Left ventricle myocardium inferior (tissue), 1 donor: ENCODE data around the gene ELF5. TPM values are rescaled to one million over a fixed set of nuclear protein-coding genes. Genes with fewer than 3 reads are reported as not detected.
A peak's percentile ranks its signal among the peaks of the same experiment; 100 is the strongest.

Source experiments
- DNase-seq: peaks from one replicate; pipeline ENCODE4 v3.0.0-alpha.2; 2020
- H3K27ac ChIP-seq: fragments of 200-600 bp; replicated peaks from 2 replicates; pipeline ENCODE4 v1.8.0; 2021
- H3K27me3 ChIP-seq: fragments of 200-600 bp; 2 replicates; pipeline ENCODE4 v1.8.0; 2021; ENCODE audit warnings: low read depth
- H3K36me3 ChIP-seq: fragments of 200-600 bp; 2 replicates; pipeline ENCODE4 v1.8.0; 2021
- H3K4me1 ChIP-seq: fragments of 200-600 bp; 2 replicates; pipeline ENCODE4 v1.8.0; 2021
- H3K4me3 ChIP-seq: fragments of 200-600 bp; 2 replicates; pipeline ENCODE4 v1.8.0; 2021; ENCODE audit warnings: mild to moderate bottlenecking, moderate library complexity
- H3K9me3 ChIP-seq: fragments of 200-600 bp; replicated peaks from 2 replicates; pipeline ENCODE4 v1.8.0; 2021
- intact Hi-C: fragments of 100-400 bp; cut with micrococcal nuclease; formaldehyde crosslinking; loops from one replicate; pipeline ENCODE4 v1.11.0; 2022
- total RNA-seq: library from RNA; stranded (reverse); fragmentation: NEBNext Ultra II Directional; extraction: Animal tissue kit (Norgen Biotek cat#: 25700); gene quantifications from one replicate; pipeline ENCODE4 v1.2.1, GENCODE V29; 2021
- TF ChIP-seq, protein P1 (sequence below): fragments of 200-600 bp; IDR thresholded peaks from 2 replicates; pipeline ENCODE4 v1.8.0; 2021; ENCODE audit warnings: antibody characterized with exemption, mild to moderate bottlenecking, borderline replicate concordance
- donor health status: DM: no; HTN: yes; CAD: no; lungs with severe emphysema.

The ELF5 gene
- total RNA-seq, 1 donor from 2014 or later = not detected

DNA sequence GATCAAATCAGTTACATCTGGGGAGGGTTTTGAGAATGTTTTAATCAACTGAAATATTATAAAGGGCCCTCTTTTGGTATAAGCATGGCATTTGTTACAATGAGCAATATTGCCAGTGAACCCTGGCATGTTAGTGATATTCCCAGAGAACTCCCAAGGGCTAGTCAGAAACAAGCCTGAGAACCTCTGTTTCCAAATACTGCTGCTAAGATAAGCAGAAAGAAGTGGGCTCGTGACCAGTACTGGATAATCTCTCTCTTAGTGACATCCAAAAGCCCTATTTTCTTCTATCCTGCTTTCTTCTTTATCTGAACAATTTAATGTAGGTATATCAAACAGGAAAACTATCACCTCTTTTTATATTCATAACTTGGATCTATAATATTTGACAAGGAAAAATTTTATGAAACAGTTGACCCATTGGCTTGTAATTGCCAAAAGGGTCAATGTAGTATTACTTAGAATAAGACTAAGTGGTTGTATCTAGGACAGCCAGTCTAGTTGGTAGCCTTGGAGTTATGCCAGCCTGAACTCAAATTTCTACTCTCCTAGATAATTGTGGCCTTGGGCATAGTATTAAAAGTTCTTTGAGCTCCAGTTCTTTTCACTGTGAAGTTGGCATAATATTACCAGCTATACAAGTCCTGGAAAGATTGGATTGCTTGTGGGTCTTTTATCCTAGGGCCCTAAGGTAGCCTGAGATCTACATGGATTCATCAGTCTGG lies 59.1 kb downstream of the ELF5 start:
- TF ChIP-seq, protein P1, sequence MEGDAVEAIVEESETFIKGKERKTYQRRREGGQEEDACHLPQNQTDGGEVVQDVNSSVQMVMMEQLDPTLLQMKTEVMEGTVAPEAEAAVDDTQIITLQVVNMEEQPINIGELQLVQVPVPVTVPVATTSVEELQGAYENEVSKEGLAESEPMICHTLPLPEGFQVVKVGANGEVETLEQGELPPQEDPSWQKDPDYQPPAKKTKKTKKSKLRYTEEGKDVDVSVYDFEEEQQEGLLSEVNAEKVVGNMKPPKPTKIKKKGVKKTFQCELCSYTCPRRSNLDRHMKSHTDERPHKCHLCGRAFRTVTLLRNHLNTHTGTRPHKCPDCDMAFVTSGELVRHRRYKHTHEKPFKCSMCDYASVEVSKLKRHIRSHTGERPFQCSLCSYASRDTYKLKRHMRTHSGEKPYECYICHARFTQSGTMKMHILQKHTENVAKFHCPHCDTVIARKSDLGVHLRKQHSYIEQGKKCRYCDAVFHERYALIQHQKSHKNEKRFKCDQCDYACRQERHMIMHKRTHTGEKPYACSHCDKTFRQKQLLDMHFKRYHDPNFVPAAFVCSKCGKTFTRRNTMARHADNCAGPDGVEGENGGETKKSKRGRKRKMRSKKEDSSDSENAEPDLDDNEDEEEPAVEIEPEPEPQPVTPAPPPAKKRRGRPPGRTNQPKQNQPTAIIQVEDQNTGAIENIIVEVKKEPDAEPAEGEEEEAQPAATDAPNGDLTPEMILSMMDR = no peak
- peak overlapping the region; percentile 47 for H3K27ac ChIP-seq
- H3K36me3 ChIP-seq = peaks cover 99% of the 10 kb centered on the region
- H3K4me1 ChIP-seq = peaks cover 25% of the 10 kb centered on the region
- no peak overlapping the region for H3K4me3 ChIP-seq
- H3K9me3 ChIP-seq = no peaks in the 10 kb centered on the region
- intact Hi-C loops = no loop called here
- DNase-seq = no peak
- H3K27me3 ChIP-seq = no peaks in the 10 kb centered on the region

DNA sequence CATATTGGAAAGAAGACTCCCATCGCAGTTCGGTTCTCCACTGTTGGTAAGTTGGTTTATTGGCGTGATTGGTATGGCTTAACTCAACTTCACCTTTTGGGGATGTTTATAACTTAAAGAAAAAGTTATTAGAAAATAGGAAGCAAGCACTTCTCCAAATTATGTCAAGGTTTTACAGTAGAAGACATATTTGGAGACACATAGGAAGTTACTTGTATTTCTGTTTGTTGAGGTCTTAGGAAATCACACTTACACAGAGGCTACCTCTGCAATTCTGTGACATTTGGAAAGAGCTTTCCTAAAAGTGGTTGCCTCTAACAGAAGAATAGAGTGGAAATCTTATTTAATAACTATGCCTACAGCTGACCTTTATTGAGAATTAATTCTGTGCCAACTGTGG lies 62.5 kb downstream of the ELF5 start:
- H3K27ac ChIP-seq = no peak overlapping the region
- peaks cover 73% of the 10 kb centered on the region for H3K36me3 ChIP-seq
- DNase-seq = no peak
- H3K4me3 ChIP-seq = no peak overlapping the region
- H3K4me1 ChIP-seq = peaks cover 58% of the 10 kb centered on the region
- no peaks in the 10 kb centered on the region for H3K27me3 ChIP-seq
- H3K9me3 ChIP-seq = no peaks in the 10 kb centered on the region
- TF ChIP-seq, protein P1 = no peak
- intact Hi-C loops = no loop called here

DNA sequence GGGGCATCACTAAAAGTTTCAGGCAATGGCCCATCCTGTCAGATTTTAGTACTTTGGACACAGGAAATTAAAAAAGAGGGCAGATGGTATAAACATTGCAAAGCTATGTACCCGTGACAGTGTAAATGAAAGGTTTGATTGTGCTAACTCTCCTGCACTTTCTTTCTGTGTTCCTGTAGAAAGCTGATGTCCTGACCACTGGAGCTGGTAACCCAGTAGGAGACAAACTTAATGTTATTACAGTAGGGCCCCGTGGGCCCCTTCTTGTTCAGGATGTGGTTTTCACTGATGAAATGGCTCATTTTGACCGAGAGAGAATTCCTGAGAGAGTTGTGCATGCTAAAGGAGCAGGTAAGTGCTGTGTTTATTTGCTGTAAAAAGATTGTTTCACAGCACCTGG lies 64.6 kb downstream of the ELF5 start:
- intact Hi-C loops = no loop called here
- TF ChIP-seq, protein P1 = no peak
- Histone ChIP-seq H3K27me3 (no peaks in the 10 kb centered on the region), H3K27ac (no peak overlapping the region), H3K4me3 (no peak overlapping the region), H3K4me1 (peaks cover 64% of the 10 kb centered on the region), H3K9me3 (no peaks in the 10 kb centered on the region), H3K36me3 (peaks cover 54% of the 10 kb centered on the region)
- no peak for DNase-seq

DNA sequence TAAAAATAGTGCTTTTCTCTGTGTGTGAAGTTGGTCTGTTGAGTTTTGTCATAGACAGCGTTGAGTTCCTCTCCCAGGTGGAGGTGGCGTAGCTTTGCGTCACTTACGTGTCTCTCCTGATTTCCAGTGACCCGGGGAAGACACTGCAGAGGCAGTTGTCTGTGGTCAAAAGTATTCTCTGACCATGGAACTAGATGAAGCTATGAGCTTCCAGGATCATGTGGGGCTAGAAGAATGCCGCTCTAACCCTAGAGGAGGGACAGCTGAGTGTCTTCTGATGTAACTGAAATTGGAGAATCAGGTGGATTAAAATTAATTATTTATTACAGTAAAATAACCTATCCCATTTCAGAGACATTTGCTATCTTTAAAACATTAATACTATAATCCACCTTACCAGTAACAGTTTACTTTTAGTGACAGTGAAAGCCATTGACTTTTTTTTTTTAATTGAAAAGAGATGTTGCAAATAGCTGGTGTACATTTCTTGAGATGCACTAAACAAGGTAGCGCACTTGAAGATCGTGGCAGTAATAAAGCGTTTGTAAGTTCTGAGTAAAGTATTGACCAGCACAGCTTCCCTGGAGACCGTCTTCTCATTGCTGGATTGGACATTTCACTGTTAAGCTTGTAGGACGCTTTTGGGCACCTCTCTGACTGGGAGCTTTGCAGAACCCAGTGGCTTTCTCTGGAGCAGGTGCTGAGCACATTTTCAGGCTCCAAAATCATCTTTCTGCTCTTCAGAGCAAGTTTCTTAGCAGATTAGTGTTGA lies 65.2 kb downstream of the ELF5 start:
- H3K4me3 ChIP-seq = no peak overlapping the region
- no peak for DNase-seq
- TF ChIP-seq, protein P1 = no peak
- H3K27ac ChIP-seq = peak overlapping the region; percentile 57
- H3K36me3 ChIP-seq = peaks cover 48% of the 10 kb centered on the region
- no peaks in the 10 kb centered on the region for H3K9me3 ChIP-seq
- peaks cover 64% of the 10 kb centered on the region for H3K4me1 ChIP-seq
- intact Hi-C loops = no loop called here
- H3K27me3 ChIP-seq = no peaks in the 10 kb centered on the region

DNA sequence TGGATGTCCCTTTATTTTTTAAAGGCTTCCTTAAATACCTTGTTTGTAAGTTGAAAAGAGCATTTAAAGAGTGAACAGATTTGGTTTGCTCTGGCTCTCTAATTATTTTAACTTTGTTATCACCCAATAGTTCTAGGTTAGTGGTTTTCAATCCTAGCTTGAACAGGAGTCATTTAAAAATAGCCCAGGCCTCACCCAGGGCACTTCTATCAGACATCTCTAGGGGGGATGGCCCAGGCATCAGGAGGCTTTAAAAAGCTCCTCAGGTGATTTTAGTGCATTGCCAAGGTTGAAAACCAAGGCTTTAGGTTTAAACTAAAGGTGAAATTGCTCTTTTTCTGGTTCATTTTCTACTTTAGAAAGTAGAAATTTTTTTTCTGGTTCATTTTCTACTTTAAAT lies 66.5 kb downstream of the ELF5 start:
- TF ChIP-seq, protein P1 = no peak
- DNase-seq = no peak
- Histone ChIP-seq H3K9me3 (no peaks in the 10 kb centered on the region), H3K27me3 (no peaks in the 10 kb centered on the region), H3K27ac (peak overlapping the region; percentile 57), H3K36me3 (peaks cover 34% of the 10 kb centered on the region), H3K4me3 (peak overlapping the region; percentile 4), H3K4me1 (peaks cover 74% of the 10 kb centered on the region)
- intact Hi-C loops = no loop called here
